Activated CD4-positive, alpha-beta memory T cell treated with anti-CD3 and anti-CD28 coated beads for 36 hours (primary cell): Measurements from ENCODE around the gene NT5DC3. TPM values are rescaled to one million over a fixed set of nuclear protein-coding genes. Genes with fewer than 3 reads are reported as not detected.

Experiments used
- CTCF ChIA-PET: fragments of 350-600 bp; sonication (Branson Sonifier 250); formaldehyde crosslinking; loops from one replicate; lab custom pipeline; 2021; ENCODE audit warnings: antibody characterized with exemption, inconsistent platforms; lab: Charles Lee
- POLR2A ChIA-PET: fragments of 350-600 bp; sonication (Branson Sonifier 250); formaldehyde crosslinking; loops from one replicate; lab custom pipeline; 2021; ENCODE audit warnings: antibody characterized with exemption; lab: Charles Lee
- DNase-seq: peaks from one replicate; pipeline ENCODE4 v3.0.0-alpha.2; 2020
- H3K27ac Mint-ChIP-seq: one replicate; pipeline ENCODE4 v1.8.0; 2021; ENCODE audit warnings: mixed read lengths
- H3K27me3 Mint-ChIP-seq: one replicate; pipeline ENCODE4 v1.8.0; 2021; ENCODE audit warnings: mixed read lengths
- H3K36me3 Mint-ChIP-seq: one replicate; pipeline ENCODE4 v1.8.0; 2021; ENCODE audit warnings: mixed read lengths
- H3K4me1 Mint-ChIP-seq: one replicate; pipeline ENCODE4 v1.8.0; 2021; ENCODE audit warnings: low read depth, mixed read lengths
- H3K4me3 Mint-ChIP-seq: one replicate; pipeline ENCODE4 v1.8.0; 2021; ENCODE audit warnings: mild to moderate bottlenecking, mixed read lengths
- H3K9me3 Mint-ChIP-seq: one replicate; pipeline ENCODE4 v1.8.0; 2021; ENCODE audit warnings: mixed read lengths
- intact Hi-C: fragments of 100-400 bp; cut with micrococcal nuclease; formaldehyde crosslinking; loops from one replicate; pipeline ENCODE4 v1.15.1; 2023
- total RNA-seq, 2 experiments: library from RNA; stranded (reverse); gene quantifications; one replicate each; pipeline ENCODE4 v1.2.3, GENCODE V29; 2021

Gene NT5DC3
- total RNA-seq, 2 experiments from 2014 or later = 6.8 to 7.5 TPM

DNA sequence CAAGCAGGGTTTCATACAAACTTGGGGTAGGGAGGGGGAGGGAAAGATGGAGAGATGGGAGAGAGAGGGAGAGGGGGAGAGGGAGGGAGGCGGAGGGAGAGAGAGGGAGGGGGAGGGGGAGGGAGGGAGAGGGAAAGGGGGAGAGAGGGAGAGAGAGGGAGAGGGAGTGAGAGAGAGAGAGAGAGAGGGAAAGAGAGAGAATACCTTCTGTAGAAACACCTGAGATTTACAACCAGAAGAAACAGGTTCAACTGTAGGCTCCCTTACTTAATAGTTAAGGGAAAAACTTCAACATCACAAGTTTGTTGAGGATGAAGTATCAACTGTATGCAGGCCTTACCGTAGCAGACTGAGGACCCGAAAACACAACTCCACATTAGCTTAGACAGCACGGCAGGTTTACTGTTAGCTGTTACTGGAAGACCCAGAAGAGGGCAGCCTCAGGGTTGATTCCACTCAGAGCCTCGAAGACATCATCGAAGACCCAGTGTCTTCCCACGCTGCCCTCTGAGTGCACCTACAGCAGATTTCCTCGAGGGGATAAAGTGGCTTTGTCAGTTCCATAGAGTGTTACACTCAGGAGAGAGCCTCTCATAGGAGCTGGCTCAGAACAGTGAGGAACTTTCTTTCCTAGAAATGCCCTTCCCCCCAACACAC is 72.4 kb downstream of the NT5DC3 start:
- Mint-ChIP-seq H3K9me3 (no peaks in the 10 kb centered on the region), H3K27ac (no peak overlapping the region), H3K36me3 (peaks cover 15% of the 10 kb centered on the region), H3K27me3 (no peaks in the 10 kb centered on the region), H3K4me1 (no peaks in the 10 kb centered on the region), H3K4me3 (no peak overlapping the region)
- POLR2A ChIA-PET = no interaction called here
- intact Hi-C loops = no loop called here
- no peak for DNase-seq
- CTCF ChIA-PET = interaction anchor here (0.6 kb wide), 1 partner anchor 30 kb away, joined by 3 read pairs; no protein-coding TSS in a partner anchor

DNA sequence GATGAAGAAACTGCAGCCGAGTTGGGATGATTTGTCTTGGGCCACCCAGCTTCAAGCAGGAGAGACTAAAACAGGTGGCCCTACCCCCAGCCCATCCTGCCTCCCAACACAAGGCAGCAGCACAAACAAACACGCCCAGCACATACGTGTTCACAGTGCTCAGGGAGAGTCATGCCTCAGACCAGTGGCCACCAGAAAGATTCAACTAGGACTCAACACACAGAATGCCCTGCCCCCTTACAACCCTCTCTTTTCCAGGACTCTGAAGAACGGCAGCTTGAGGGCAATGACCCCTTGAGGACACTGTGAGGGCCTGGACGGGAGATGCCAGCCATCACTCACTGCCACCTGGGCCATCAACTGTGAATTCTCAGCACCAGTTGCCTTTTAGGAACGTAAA is 75.0 kb downstream of the NT5DC3 start:
- Mint-ChIP-seq H3K4me3 (no peak overlapping the region), H3K27me3 (no peaks in the 10 kb centered on the region), H3K4me1 (no peaks in the 10 kb centered on the region), H3K27ac (no peak overlapping the region), H3K36me3 (peaks cover 21% of the 10 kb centered on the region), H3K9me3 (no peaks in the 10 kb centered on the region)
- no peak for DNase-seq
- POLR2A ChIA-PET = no interaction called here
- intact Hi-C loops = no loop called here
- CTCF ChIA-PET = no interaction called here

DNA sequence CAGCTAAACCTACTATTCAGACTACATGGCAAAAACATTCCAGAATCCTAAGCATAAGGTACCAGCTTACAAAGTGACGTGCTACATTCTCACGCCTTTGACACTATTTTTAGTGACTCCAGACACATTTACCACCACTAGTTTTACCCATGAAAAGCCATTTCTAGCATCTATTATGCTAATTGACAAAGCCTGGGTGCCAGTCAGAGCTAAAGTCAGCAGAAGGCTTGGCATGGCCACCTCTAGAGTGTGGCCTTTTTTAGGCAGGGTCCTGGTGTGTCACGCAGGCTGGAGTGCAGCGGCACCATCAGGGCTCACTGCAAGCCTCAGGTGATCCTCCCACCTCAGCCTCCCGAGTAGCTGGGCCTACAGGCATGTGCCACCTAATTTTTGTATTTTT is 75.7 kb downstream of the NT5DC3 start:
- ChIA-PET CTCF (no interaction called here), POLR2A (interaction anchor here (0.6 kb wide), 1 partner anchor 753 kb away, joined by 3 read pairs; no protein-coding TSS in a partner anchor)
- intact Hi-C loops = no loop called here
- Mint-ChIP-seq H3K27ac (no peak overlapping the region), H3K9me3 (no peaks in the 10 kb centered on the region), H3K4me3 (no peak overlapping the region), H3K4me1 (no peaks in the 10 kb centered on the region), H3K36me3 (peaks cover 21% of the 10 kb centered on the region), H3K27me3 (no peaks in the 10 kb centered on the region)
- no peak for DNase-seq

DNA sequence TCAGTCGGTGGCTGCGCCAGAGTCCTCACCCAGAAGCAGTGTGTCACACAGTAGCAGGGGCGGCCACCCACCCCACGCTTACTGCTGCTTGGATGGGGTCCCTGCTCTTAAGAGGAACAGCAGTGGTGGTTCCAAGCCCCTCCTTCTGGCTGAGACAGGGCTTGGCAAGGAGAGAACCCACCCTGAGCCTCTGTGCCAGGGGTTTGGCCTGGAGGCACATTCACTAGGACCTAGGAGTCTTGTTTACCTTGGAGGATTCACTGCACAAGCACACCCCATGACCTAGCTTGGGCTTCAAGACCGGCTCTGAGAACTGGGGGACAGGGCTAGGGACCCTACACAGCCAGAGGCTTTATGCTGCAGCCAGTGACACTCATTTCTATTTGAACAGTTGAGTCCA is 78.6 kb downstream of the NT5DC3 start:
- peaks cover 21% of the 10 kb centered on the region for H3K36me3 Mint-ChIP-seq
- DNase-seq = no peak
- no peak overlapping the region for H3K27ac Mint-ChIP-seq
- H3K9me3 Mint-ChIP-seq = no peaks in the 10 kb centered on the region
- no peaks in the 10 kb centered on the region for H3K27me3 Mint-ChIP-seq
- no peaks in the 10 kb centered on the region for H3K4me1 Mint-ChIP-seq
- intact Hi-C loops = no loop called here
- ChIA-PET POLR2A (no interaction called here), CTCF (interaction anchor here (1.2 kb wide), 1 partner anchor 130 kb away, joined by 3 read pairs; no protein-coding TSS in a partner anchor)
- no peak overlapping the region for H3K4me3 Mint-ChIP-seq

DNA sequence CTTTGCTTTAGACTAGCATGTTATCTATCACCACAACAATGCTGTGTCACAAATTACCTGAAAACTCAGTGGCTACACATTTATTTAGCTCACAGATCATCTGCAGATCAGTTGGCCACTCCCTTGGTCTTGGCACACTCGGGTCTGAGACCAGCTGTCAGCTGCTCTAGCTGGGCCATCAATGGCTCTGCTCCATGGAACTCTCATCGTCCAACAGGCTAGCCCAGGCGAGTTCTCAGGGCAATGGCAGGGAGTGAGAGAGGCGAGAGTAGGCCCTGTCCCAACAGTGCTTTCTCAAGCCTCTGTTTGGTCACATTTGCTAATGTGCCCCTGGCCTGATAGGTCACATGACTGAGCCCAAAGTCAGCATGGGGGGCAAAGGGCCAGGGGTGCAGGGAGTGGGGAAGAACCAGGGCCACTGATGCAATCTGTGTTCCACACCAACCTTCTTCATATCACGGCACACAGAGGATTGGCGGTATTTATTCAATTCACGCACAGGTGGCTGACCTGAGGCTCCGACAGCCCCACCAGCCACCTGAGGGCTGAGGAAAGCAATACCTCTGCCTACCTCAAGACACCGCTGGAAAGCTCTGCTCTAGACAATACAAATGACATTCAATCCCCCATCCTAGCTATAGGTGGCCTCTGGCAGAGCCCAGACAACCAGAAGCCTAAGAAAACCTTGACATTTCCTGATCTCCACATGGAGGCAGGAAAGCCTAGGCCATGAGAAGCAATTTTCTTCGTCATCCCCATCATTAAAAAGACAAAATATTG is 82.5 kb downstream of the NT5DC3 start:
- no peaks in the 10 kb centered on the region for H3K4me1 Mint-ChIP-seq
- no peak overlapping the region for H3K4me3 Mint-ChIP-seq
- H3K9me3 Mint-ChIP-seq = no peaks in the 10 kb centered on the region
- ChIA-PET POLR2A (no interaction called here), CTCF (no interaction called here)
- DNase-seq = no peak
- intact Hi-C loops = no loop called here
- no peaks in the 10 kb centered on the region for H3K27me3 Mint-ChIP-seq
- no peak overlapping the region for H3K27ac Mint-ChIP-seq
- H3K36me3 Mint-ChIP-seq = peaks cover 6% of the 10 kb centered on the region

DNA sequence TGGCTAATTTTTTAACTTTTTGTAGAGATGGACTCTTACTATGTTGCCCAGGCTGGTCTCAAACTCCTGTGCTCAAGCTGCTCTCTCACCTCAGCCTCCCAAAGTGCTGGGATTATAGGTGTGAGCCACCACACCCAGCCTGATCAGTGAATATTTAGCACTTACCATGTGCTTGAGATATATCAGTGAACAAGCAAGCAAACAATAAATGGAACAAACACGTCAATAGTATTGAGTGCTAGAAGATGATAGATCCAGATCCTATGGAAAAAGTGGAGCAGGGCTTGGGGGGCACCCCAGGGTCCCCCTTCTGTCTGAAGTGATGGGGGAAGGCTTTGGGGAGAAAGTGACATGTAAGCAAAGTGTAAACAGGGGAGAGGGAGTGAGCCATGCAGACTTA is 83.8 kb downstream of the NT5DC3 start:
- CTCF ChIA-PET = no interaction called here
- intact Hi-C loops = no loop called here

DNA sequence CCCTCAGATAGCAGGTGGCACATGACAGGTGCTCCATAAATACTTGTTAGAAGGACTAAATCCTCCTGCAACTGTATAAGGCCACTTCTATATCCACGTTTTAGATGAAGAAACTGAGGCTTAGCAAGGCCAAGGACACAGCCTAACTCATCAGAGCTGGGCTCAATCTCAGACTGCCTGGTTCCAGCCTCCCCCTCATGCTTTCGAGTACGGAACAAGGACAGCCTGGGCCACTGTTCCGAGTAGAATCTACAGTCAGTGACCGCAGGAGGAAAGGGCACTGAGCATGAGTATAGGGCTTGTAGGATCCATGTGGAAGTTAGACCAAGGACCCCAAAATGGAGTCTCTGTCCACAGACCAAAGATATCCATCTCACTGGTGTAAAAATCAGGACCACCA is 84.6 kb downstream of the NT5DC3 start:
- Mint-ChIP-seq H3K4me3 (no peak overlapping the region), H3K9me3 (no peaks in the 10 kb centered on the region), H3K27me3 (no peaks in the 10 kb centered on the region), H3K36me3 (no peaks in the 10 kb centered on the region), H3K4me1 (no peaks in the 10 kb centered on the region), H3K27ac (no peak overlapping the region)
- ChIA-PET CTCF (no interaction called here), POLR2A (no interaction called here)
- no peak for DNase-seq
- intact Hi-C loops = no loop called here

More for the DNA sequence above, 83.8 kb downstream of the NT5DC3 start:
- Mint-ChIP-seq H3K4me3 (no peak overlapping the region), H3K4me1 (no peaks in the 10 kb centered on the region), H3K9me3 (no peaks in the 10 kb centered on the region), H3K27me3 (no peaks in the 10 kb centered on the region), H3K36me3 (no peaks in the 10 kb centered on the region), H3K27ac (no peak overlapping the region)
- POLR2A ChIA-PET = no interaction called here
- DNase-seq = no peak

DNA sequence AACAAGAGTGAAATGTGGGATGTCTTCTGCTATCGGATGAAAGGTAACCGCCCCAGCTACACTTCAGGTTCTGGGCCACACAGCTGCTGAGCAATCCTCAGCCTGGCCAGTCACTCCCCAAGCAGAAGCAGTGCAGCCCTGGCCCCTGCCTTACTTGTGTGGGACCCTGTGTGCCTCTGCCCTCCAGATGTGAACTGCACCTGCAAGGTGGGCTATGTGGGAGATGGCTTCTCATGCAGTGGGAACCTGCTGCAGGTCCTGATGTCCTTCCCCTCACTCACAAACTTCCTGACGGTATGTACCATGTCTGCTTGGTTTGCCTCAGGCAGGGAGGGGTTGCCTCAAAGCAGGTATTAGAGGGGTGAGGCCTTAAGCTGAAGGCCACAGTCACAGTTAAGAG is 85.6 kb downstream of the NT5DC3 start:
- intact Hi-C loops = no loop called here
- POLR2A ChIA-PET = no interaction called here
- Mint-ChIP-seq H3K36me3 (no peaks in the 10 kb centered on the region), H3K4me3 (no peak overlapping the region), H3K4me1 (no peaks in the 10 kb centered on the region), H3K27ac (no peak overlapping the region), H3K9me3 (no peaks in the 10 kb centered on the region), H3K27me3 (peaks cover 3% of the 10 kb centered on the region)
- CTCF ChIA-PET = no interaction called here
- DNase-seq = no peak

DNA sequence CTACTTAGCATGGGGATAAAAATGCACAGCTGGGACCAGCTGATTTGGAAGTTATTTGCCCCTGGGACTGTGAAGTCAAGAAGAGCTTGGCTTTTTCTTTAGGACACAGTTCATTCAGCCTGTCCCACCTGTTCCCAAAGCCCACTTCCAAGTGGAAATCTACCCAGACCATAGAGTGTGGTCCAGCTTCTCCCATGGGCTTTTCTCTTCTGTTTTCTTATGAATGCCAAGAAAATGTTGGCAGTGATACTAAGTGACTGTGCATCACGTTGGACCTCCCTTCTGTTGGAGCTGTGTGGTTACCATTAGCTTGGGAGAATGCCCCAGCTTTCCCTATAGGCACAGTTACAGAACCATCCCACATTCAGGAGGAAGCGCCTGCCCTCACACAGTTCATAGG is 89.4 kb downstream of the NT5DC3 start:
- H3K36me3 Mint-ChIP-seq = no peaks in the 10 kb centered on the region
- H3K4me1 Mint-ChIP-seq = no peaks in the 10 kb centered on the region
- intact Hi-C loops = no loop called here
- no peaks in the 10 kb centered on the region for H3K9me3 Mint-ChIP-seq
- ChIA-PET CTCF (interaction anchor here (0.6 to 1.4 kb wide), 2 partner anchors 49 to 119 kb away, joined by 3 to 4 read pairs; no protein-coding TSS in a partner anchor), POLR2A (no interaction called here)
- H3K4me3 Mint-ChIP-seq = no peak overlapping the region
- DNase-seq = no peak
- peaks cover 3% of the 10 kb centered on the region for H3K27me3 Mint-ChIP-seq
- H3K27ac Mint-ChIP-seq = no peak overlapping the region

DNA sequence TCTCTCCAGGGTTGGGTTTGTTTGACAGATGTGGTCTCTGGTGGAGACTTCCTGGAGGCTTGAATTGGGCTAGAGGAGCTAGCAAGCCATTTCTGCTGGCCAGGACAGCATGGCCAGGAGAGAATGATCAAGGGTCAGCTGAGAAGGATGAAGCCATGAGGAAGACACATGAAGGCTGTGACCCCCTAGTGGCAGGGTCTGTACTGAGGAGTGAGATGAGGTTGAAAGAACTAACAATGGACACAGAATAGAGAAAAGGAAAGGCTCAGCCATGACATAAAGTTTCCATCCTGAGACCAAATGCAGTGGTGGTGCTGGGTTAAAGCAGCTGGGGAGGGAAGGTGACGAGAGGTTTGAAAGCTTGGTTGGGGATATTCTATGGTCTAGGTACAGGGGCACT is 89.9 kb downstream of the NT5DC3 start:
- no peaks in the 10 kb centered on the region for H3K36me3 Mint-ChIP-seq
- ChIA-PET POLR2A (no interaction called here), CTCF (interaction anchor here (0.6 kb wide), 1 partner anchor 48 kb away, joined by 3 read pairs; no protein-coding TSS in a partner anchor)
- DNase-seq = no peak
- no peaks in the 10 kb centered on the region for H3K4me1 Mint-ChIP-seq
- no peak overlapping the region for H3K4me3 Mint-ChIP-seq
- H3K27me3 Mint-ChIP-seq = peaks cover 3% of the 10 kb centered on the region
- intact Hi-C loops = no loop called here
- no peaks in the 10 kb centered on the region for H3K9me3 Mint-ChIP-seq
- H3K27ac Mint-ChIP-seq = no peak overlapping the region

DNA sequence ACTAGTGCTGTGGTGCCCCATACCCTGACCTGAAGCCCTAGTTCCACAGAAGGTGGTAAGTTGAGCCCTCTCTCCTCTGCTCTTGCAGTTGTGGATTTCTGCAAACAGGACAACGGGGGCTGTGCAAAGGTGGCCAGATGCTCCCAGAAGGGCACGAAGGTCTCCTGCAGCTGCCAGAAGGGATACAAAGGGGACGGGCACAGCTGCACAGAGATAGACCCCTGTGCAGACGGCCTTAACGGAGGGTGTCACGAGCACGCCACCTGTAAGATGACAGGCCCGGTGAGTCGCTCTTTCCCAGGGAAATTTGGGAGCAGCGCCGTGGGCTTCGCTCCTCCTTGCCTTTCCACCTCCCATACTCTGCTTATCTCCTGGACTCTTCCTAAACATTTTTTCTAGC is 92.2 kb downstream of the NT5DC3 start:
- no peaks in the 10 kb centered on the region for H3K36me3 Mint-ChIP-seq
- CTCF ChIA-PET = no interaction called here
- no peaks in the 10 kb centered on the region for H3K4me1 Mint-ChIP-seq
- H3K27ac Mint-ChIP-seq = no peak overlapping the region
- H3K4me3 Mint-ChIP-seq = no peak overlapping the region
- no peaks in the 10 kb centered on the region for H3K9me3 Mint-ChIP-seq
- POLR2A ChIA-PET = no interaction called here
- DNase-seq = no peak
- peaks cover 3% of the 10 kb centered on the region for H3K27me3 Mint-ChIP-seq
- intact Hi-C loops = no loop called here

DNA sequence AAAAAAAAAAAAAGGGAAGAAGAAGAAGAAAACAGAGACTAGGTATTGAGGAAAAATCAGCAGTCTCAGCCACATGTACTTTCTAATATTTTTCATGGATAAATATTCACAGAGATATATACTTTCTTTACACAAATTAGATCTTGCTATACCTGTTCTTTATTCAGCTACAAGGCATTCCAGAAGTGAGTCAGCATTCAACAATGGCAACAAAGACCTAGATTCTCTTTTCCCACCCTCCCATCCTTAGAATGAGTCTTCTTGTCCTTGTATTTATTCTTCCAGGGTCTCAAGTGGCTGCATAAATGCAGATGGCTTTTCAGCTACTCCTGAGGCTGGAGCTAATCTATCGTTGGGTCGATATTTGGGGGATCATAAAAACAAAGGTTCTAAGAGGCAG is 93.0 kb downstream of the NT5DC3 start:
- Mint-ChIP-seq H3K9me3 (no peaks in the 10 kb centered on the region), H3K36me3 (no peaks in the 10 kb centered on the region), H3K4me1 (no peaks in the 10 kb centered on the region), H3K4me3 (no peak overlapping the region), H3K27me3 (peaks cover 3% of the 10 kb centered on the region), H3K27ac (no peak overlapping the region)
- DNase-seq = no peak
- intact Hi-C loops = no loop called here
- ChIA-PET CTCF (no interaction called here), POLR2A (no interaction called here)
